Measurements from ENCODE around the gene COLGALT1. TPM values are rescaled to one million over a fixed set of nuclear protein-coding genes. Genes with fewer than 3 reads are reported as not detected.

COLGALT1 gene
- total RNA-seq, 1 donor from 2014 or later = 74.2 TPM

GRCh38 chr19:17599780-17600179, 44.3 kb downstream of the COLGALT1 start:
- Histone ChIP-seq H3K36me3 (ENCODE audit: control insufficient read depth, insufficient read depth, low read length) (no peaks in the 10 kb centered on the region), H3K4me3 (ENCODE audit: low read depth, low read length) (no peak overlapping the region), H3K27me3 (ENCODE audit: control insufficient read depth, insufficient read depth, low read length) (peaks cover 2% of the 10 kb centered on the region)
- DNase-seq (ENCODE audit: low read depth) = no peak
- no peak for FAIRE-seq
- TF ChIP-seq CTCF (IDR thresholded peaks at IDR 0.05; ENCODE audit: insufficient read depth, low read length, severe bottlenecking) = no peak

DNA sequence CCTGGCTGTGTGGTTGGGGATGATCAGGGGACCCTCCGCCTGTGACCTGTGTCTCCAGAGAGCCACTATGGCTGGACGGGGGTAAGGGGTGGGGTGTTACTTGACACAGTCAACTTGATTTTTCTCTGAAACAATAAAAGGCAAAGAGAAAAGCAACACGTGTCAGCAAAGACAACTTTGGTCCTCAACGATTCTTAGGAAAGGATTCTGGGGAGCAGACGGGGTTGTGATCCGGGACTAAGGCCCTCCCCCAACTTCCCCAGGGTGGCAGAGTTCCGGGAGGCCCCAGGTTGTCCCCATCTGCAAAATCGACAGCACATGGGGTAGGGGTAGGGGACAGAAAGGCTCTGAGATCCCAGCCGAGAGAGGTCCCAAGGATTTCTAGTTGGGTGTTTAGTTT, 46.2 kb downstream of the COLGALT1 start:
- FAIRE-seq (no peak), DNase-seq (ENCODE audit: low read depth) (no peak)
- Histone ChIP-seq H3K4me3 (ENCODE audit: low read depth, low read length) (no peak overlapping the region), H3K27me3 (ENCODE audit: control insufficient read depth, insufficient read depth, low read length) (peaks cover 5% of the 10 kb centered on the region), H3K36me3 (ENCODE audit: control insufficient read depth, insufficient read depth, low read length) (no peaks in the 10 kb centered on the region)
- no peak for TF ChIP-seq CTCF (IDR thresholded peaks at IDR 0.05; ENCODE audit: insufficient read depth, low read length, severe bottlenecking)

- no peak for TF ChIP-seq CTCF (IDR thresholded peaks at IDR 0.05; ENCODE audit: insufficient read depth, low read length, severe bottlenecking)
- peaks cover 5% of the 10 kb centered on the region for H3K27me3 ChIP-seq (ENCODE audit: control insufficient read depth, insufficient read depth, low read length)
- no peak for FAIRE-seq
Measured at GRCh38 chr19:17602217-17602616, 46.8 kb downstream of the COLGALT1 start.

DNA sequence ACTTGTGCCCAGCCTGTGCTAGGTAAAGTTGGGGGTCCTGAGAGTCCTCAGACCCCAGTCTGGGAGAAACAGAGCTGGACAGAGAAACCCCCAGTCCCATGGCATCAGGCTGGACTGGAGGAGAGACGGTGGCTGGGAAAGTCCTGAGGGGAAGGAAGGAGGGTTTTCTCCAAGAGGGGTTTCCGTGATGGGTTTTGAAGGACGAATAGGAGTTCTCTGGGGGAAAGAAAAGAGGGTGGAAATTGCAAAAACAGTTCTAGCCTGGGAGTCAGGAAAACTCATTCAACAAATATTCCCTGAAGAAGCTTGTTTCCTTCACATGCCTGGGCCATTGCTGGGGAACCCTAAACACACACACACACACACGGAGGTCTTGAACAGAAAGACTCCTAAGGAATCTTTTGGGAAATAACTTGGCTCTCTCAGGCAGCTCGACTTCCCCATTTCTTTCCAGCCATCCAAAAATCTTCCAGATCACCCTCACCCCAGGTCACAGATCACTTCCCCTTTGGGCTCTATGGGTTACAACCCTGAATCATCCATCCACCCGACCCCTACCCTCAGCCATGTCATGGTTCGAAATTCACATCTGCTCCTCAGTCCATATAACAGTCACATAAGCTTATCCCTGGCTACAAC, 47.5 kb downstream of the COLGALT1 start:
- Histone ChIP-seq H3K4me3 (ENCODE audit: low read depth, low read length) (no peak overlapping the region), H3K36me3 (ENCODE audit: control insufficient read depth, insufficient read depth, low read length) (no peaks in the 10 kb centered on the region), H3K27me3 (ENCODE audit: control insufficient read depth, insufficient read depth, low read length) (peaks cover 5% of the 10 kb centered on the region)
- DNase-seq (ENCODE audit: low read depth) = no peak
- no peak for TF ChIP-seq CTCF (IDR thresholded peaks at IDR 0.05; ENCODE audit: insufficient read depth, low read length, severe bottlenecking)
- FAIRE-seq = no peak

More at GRCh38 chr19:17602217-17602616, 46.8 kb downstream of the COLGALT1 start:
- DNase-seq (ENCODE audit: low read depth) = no peak
- no peaks in the 10 kb centered on the region for H3K36me3 ChIP-seq (ENCODE audit: control insufficient read depth, insufficient read depth, low read length)
- no peak overlapping the region for H3K4me3 ChIP-seq (ENCODE audit: low read depth, low read length)

DNA sequence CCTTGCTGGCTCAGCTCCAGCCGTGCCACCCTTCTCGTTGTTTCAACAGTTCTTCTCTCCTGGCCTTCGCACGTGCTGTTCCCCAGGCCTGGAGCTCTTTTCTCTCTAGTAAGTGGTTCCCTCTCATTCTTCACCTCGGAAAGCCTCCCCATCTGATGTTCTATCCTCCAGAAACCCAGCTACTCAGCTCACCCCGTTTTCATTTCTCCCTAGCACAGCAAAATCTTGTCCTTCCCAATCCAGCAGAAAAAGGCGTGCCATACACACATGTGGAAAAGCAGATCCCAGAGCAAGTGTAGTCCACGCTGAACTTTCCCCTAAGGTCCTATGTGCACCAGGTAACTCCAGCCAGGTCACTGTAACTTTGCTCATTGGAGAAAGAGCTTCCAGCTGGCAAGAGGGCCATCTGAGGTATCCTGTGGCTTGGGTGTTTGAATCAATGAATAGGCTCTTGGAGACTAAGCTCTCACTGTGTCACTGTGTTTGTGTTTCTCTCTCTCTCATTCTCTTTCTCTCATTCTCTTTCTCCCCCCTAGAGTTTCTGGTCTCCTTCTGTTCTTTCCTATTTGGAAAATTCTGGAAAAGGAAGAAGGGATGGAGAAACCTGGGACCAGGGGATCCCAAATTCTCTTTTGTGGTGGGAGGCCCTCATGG, 49.0 kb downstream of the COLGALT1 start:
- Histone ChIP-seq H3K36me3 (ENCODE audit: control insufficient read depth, insufficient read depth, low read length) (no peaks in the 10 kb centered on the region), H3K4me3 (ENCODE audit: low read depth, low read length) (no peak overlapping the region), H3K27me3 (ENCODE audit: control insufficient read depth, insufficient read depth, low read length) (peaks cover 5% of the 10 kb centered on the region)
- no peak for FAIRE-seq
- no peak for DNase-seq (ENCODE audit: low read depth)
- no peak for TF ChIP-seq CTCF (IDR thresholded peaks at IDR 0.05; ENCODE audit: insufficient read depth, low read length, severe bottlenecking)
